HEK293T (cell line): ENCODE results near the gene LOXL3.

ENCODE experiments used
- BHLHE40 ChIP-seq: fragments of 450-650 bp; IDR thresholded peaks from 2 replicates; pipeline ENCODE4 v1.6.1; 2016; ENCODE audit warnings: mild to moderate bottlenecking, moderate library complexity, borderline replicate concordance
- ELF4 ChIP-seq: fragments of 450-650 bp; IDR thresholded peaks from 2 replicates; pipeline ENCODE4 v1.6.1; 2017; ENCODE audit warnings: antibody characterized with exemption
- FOXK2 ChIP-seq: fragments of 450-650 bp; IDR thresholded peaks from 2 replicates; pipeline ENCODE4 v1.6.1; 2016; ENCODE audit warnings: mild to moderate bottlenecking
- FOXM1 ChIP-seq: fragments of 450-650 bp; IDR thresholded peaks from 2 replicates; pipeline ENCODE4 v1.6.1; 2017; ENCODE audit warnings: mild to moderate bottlenecking, borderline replicate concordance
- L3MBTL2 ChIP-seq: fragments of 450-650 bp; conservative IDR thresholded peaks from 2 replicates; pipeline ENCODE4 v1.6.1; 2016; ENCODE audit warnings: mild to moderate bottlenecking
- NFRKB ChIP-seq: fragments of 450-650 bp; IDR thresholded peaks from 2 replicates; pipeline ENCODE4 v1.6.1; 2016; ENCODE audit warnings: mild to moderate bottlenecking, moderate library complexity
- PKNOX1 ChIP-seq: fragments of 450-650 bp; IDR thresholded peaks from 2 replicates; pipeline ENCODE4 v1.6.1; 2016
- SP1 ChIP-seq: fragments of 450-650 bp; IDR thresholded peaks from 2 replicates; pipeline ENCODE4 v1.6.1; 2017
- SUZ12 ChIP-seq: fragments of 450-650 bp; IDR thresholded peaks from 2 replicates; pipeline ENCODE4 v1.6.1; 2016; ENCODE audit warnings: mild to moderate bottlenecking
- TARDBP ChIP-seq: fragments of 450-650 bp; IDR thresholded peaks from 2 replicates; pipeline ENCODE4 v1.6.1; 2016
- ZNF384 ChIP-seq: fragments of 450-650 bp; IDR thresholded peaks from 2 replicates; pipeline ENCODE4 v1.6.1; 2016

GRCh38 chr2:74596584-74596983 is 42.8 kb upstream of the LOXL3 start:
- TF ChIP-seq ZNF384 (no peak), ELF4 (no peak), SP1 (no peak), FOXK2 (no peak), L3MBTL2 (no peak), TARDBP (no peak), SUZ12 (no peak), FOXM1 (no peak), NFRKB (no peak), BHLHE40 (no peak), PKNOX1 (no peak)
